GM21528 (cell line): ENCODE results near the gene EMD.
"Not testable (repeated sequence)": the region's sequence is repeated elsewhere in the genome, so short reads cannot be mapped to it uniquely, and the experiment has no call there.

Experiments
- ATAC-seq: cut with Tn5 transposase; IDR thresholded peaks from one replicate; pipeline ENCODE4 v1.9.1; 2021; ENCODE audit warnings: mild to moderate bottlenecking, moderate library complexity; ENCODE audit not compliant: unreplicated experiment, low FRiP score

Gene EMD

DNA sequence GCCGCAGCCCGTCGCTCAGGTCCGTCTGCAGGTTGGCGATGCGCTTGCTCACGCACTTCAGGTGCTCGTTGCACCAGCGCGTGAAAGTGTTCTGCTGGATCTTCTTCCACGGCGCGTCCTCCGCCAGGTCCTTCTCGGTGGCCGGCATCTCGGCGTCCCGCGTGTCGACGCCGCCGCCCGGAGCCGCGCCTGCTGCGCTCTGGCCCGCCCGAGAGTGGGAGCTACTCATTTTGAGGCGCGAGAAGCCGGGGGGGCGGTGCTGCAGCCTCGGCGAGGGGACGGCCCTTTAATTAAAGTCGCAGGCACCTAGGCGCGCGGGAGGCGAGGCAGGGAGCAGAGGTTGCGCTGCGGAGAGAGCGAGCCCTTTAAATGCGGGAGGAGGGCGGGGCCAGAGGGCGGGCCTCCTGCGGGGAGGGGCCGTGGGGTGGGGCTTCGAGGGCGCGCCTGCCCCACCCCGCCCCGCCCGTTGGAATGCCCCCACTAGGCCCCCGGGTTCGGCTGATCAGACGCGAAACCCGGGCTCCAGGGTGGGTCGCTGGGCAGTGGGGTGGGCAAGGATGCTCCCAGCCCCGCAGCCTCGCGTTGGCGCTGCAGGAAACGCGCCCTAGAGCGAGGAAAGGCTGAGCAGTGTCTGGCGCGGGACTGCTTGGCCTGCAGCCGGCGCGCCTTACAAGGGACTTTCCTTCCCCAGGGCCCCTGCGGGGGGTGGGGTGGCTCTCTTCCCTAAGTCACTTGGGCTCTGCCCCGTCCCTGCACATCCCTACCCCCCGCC, 7.9 kb upstream of the EMD start:
- peak; percentile 63 for ATAC-seq

DNA sequence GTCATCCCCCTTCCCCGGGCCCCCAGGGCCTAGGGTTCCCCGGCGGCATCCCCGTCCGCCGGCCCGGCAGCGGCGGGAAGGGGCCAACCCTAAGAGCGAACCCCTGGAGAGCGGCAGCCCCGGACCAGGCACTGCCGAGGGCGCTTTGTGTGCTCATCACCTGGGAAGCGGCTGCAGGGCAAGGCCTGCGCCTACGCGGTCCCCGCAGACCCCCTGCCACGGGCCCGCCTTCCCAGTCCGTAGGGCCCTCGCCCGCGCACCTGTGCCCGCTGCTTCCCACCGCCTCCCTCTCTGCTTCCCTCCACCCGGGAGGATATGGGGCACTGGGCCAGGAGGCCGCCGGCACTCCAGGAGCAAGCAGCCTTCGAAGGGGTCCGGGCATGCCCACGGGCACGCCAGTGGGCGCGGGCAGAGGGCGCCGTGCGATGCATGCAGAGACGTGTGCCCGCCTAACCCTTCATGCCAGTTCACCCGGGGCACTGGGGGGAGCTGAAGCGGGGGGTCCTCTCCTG, 7.2 kb upstream of the EMD start:
- ATAC-seq = peak; percentile 6

DNA sequence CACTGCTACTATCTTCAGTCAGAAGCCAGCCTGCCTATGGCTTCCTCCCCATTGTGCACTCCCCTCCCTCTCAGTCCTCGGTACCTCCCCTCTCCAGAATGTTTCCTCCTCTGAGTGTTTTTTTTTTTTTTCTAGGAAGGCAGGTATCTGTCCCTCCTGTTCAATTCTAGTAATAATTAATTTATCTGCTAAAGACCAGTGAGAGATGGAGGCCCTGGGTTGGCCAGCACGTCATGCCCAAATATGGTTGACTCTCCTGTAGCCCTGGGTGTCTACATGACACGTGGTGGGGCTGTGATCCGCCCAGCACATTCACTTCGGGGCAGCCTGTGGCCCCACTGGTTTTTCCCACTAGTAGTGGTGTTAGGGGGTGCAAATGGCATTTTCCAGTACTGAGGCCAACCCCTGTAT, 6.5 kb upstream of the EMD start:
- ATAC-seq = no peak

DNA sequence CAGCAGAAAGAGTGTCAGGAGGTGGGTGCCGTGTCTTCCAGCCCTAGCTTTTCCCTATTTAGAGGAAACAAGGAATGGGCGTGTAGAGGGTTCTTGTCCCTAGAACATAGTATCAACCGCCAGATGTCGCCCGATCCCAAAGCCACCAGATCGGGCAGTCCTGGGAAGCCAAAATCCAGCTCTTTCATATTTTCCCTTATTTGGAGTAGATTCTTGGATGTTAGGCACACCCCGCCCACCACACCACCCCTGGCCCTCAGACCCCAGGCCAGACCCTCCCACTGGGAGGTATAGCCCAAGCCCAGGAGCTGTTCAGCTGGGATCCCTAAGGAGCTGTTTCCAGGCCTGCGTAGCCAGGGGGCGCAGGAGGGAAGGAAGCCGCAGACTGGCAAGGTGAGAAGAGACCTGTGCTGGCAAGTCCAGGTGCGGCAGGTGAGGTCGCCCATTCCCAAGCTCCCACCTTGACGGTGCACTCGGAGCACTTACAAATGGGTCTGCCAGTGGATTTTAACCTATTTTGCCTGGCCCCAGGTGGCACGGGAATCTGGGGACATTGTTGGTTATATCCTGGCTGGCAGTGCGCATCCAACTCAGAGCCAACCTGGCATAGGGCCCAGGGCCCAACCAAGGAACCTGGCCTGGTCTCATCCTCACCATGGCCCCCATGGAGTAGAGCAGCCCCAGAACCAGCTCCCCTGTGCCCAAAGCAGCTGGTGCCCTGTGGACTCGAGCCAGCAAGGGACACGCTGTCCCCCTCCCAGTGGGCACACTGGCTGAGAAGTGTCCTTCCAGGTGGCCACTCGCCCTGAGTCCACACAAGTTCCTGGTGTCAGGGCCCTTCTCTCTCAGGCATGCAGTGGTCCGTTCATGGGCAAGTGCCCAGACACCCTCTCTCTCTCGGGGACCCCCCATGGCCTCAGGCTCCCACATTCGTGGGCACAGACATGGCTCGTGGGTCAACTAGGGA, 5.5 kb upstream of the EMD start:
- ATAC-seq = no peak

DNA sequence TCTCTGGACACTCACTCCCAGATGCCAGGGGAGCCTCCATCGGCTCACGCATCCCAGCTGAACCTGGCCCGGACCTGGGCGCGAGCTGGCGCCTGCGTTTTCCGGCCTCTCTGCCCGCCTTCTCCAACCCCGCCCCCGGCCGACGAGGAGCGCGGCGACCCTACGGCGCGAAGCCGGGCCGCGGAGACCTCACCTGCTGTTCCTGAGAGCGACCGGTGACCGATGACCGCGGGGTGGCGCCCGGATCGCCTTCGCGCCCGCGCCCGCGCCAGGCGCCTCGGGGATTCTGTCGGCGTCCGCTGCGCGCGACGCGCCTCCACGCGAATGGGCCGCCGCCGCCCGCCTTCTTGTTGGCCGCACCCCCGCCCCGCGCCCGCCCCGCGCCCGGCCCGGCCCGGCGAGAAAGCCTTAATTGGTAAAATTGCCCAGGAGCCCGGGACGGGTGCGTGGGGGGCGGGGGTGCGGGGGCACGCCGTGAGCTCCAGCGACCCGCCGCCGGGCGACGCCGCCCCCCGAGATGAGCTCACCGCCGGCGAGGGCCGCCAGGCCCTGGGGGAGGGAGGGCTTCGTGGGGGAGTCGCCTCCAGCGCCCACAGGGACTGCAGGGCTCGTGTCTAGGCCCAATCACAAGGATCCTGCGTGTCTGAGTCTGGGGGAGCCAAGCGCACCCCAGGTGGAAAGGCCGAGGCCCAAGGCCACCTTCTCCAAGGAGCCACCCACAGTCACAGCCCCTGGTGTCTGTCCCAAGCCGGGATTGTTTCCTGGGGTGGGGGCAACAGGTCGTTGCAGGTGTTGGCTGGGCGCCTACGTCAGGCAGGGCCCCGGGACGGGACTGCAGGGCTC, 4.6 kb upstream of the EMD start, which contains the start of gene FLNA:
TSS of gene FLNA (minus strand) at position 322 of the 843 bp plus-strand sequence. CDS start 3,389 bp downstream, outside the sequence.
- no peak for ATAC-seq

DNA sequence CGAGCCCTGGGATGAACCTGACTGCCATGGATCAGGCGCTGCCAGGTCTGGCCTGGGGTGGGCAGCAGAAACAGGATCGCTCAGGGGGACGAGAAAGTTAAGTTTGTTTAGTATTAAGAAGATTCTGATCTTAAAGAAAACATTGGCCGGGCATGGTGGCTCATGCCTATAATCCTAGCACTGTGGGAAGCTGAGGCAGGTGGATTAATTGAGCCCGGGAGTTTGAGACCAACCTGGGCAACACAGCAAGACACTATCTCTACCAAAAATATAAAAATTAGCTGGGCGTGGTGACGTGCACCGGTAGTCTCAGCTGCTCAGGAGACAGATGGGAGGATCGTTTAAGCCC, 4.0 kb upstream of the EMD start:
- ATAC-seq = no peak

DNA sequence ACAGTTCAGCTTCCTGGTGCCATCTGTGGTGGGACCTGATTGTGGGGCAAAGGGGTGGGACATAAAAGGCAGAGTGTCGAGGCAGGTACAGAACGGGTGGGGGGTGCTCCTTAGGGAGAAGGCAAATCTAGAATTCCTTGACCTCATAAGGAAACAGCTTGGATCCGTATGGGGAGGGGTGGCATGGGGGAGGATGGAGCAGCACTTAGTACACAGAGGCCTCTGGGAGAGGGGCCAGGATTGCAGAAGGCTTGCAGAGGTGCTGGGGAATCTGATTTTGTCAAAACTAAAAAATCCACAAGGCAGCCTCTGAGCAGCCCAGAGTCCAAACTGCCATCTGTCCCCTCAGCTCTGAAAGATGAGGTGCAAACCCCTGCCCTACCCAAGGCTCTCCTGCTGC, 2.3 kb upstream of the EMD start:
- ATAC-seq = no peak

DNA sequence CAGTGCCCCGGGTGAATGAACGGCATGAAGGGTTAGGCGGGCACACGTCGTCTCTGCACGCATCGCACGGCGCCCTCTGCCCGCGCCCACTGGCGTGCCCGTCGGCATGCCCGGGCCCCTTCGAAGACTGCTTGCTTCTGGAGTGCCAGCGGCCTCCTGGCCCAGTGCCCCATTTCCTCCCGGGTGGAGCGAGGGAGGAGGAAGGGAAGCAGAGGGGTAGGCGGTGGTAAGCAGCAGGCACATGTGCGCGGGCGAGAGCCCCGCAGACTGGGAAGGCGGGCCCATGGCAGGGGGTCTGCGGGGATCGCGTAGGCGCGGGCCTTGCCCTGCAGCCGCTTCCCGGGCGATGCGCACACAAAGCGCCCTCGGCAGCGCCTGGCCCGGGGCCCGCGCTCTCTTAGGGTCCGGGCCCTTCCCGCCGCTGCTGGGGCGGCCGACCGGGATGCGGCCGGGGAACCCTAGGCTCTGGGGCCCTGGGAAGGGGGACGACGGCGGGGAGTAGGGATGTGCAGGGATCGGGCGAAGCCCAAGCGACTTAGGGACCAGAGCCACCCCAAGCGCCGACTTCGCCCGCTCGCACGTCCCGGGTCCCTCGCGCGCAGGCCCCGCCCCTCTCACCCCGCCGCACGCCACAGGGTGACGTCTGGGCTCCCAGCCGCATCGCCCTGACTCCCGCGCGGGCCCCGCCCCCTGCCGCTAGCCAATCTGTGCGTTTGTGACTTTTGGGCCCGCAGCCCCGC, 866 bp upstream of the EMD start:
- no peak for ATAC-seq

DNA sequence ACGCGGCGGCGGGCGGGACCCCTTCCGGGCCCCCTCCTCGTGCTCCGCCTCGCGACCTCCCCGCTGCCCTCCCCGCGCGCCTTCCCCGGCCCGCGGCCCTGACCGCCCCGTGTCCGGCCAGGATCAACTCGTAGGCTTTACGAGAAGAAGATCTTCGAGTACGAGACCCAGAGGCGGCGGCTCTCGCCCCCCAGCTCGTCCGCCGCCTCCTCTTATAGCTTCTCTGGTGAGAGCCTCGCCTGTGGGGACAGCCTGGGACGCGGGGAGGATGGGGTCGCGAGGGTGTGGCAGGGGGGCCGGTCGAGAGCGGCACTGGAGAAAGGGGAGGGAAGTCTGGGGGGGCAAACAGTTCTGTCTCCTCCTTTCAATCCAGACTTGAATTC, 465 bp downstream of the EMD start:
- ATAC-seq = peak; percentile 7

DNA sequence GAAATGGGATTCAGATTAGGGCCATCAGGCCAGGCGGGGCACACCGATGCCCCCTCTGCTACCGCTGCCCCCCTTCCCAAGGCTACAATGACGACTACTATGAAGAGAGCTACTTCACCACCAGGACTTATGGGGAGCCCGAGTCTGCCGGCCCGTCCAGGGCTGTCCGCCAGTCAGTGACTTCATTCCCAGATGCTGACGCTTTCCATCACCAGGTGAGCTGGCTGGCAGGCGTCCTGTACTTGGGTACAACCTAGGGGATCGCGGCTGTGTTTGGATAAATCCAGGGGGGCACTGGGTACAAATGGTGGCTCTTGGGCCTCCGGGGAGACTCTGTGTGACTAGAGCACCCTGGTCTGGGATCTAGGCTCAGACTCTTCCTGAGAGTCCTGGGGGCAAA, 1.1 kb downstream of the EMD start:
- ATAC-seq = no peak

DNA sequence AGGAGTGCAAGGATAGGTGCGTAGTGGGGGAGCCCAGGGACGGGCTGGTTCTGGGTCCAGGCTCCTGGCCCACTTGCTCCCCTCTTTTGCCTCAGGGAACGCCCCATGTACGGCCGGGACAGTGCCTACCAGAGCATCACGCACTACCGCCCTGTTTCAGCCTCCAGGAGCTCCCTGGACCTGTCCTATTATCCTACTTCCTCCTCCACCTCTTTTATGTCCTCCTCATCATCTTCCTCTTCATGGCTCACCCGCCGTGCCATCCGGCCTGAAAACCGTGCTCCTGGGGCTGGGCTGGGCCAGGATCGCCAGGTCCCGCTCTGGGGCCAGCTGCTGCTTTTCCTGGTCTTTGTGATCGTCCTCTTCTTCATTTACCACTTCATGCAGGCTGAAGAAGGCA, 1.7 kb downstream of the EMD start:
- ATAC-seq = no peak

DNA sequence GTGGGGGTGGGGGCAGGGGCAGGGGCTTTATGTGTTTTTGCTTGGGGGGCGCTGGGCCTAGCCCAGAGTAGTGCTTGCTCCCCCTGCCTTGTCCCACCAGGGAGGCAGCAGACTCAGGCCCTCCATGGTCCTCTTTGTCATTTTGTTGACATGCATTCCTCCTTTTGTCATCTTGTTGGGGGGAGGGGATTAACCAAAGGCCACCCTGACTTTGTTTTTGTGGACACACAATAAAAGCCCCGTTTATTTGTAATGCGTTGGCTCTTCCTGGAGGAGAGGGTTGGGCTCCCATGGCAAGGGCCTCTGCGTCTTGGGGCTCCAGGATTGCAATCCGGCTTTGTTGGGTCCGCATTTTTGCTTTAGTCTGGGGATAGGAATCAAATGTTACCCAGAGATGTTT, 2.2 kb downstream of the EMD start:
- no peak for ATAC-seq

DNA sequence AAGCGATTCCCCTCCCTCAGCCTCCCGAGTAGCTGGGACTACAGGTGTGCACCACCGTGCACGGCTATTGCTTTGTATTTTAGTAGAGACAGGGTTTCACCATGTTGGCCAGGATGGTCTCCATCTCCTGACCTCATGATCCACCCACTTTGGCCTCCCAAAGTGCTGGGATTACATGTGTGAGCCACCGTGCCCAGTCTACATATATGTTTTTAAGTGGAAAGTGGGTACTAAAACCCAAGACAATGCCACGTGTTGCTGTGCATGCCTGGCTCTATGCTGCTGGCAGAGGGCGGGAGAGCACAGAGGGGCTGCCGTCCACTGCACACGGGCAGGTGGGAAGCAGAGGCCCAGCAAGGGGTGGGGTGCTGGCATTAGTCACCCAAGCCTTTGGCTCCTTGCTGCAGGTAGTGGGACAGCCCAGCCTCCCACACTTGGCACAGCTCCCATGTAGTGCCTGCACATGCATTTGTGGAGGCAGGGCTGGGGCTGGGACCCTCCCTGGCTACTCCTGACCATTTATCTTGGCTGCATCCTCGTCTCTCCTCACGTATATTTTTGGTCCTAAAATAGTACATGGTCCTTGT, 3.5 kb downstream of the EMD start:
- no peak for ATAC-seq

DNA sequence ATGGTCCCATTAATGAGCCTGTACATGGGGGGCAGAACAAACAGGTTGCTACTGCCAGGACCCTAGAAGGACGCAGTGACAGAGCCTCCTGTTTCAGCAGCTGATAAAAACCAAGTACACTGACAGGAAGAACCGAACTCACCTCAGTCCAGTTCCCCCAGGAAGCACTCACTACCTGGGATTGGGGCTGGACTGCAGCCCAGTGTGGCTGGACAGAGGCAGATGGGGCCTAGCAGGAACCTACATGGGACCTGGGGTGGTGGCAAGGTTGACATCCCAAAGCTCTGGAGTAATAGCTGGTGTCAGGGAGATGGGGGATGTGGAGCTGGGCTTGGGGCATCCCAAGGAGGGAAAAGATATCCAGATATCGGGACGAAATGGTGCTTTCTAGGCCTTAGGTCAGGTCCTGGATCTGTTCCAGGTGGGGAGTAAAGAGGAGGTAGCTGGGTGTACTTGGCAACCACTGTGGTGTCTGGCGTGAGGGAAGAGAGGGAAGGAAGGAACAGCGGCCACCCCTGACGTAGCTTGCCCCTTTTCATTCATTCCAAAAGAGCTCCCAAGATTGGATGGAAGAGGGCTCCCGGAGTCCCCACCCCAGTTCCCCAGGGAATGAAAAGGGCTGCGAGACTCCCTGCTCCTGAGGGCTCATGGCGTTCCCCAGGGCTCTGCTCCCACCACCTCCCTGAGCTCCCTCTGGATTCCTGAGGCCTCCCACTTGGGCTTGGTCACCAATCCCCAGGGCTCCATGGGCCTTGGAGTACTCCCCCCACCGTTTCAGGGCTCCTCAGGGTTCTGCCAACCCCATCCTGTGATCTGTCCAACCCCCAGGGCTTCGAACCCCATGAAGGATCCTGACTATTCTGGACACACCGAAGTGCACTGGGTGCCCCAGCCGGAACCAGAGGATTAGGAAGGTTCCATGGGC, 4.5 kb downstream of the EMD start:
- no peak for ATAC-seq

DNA sequence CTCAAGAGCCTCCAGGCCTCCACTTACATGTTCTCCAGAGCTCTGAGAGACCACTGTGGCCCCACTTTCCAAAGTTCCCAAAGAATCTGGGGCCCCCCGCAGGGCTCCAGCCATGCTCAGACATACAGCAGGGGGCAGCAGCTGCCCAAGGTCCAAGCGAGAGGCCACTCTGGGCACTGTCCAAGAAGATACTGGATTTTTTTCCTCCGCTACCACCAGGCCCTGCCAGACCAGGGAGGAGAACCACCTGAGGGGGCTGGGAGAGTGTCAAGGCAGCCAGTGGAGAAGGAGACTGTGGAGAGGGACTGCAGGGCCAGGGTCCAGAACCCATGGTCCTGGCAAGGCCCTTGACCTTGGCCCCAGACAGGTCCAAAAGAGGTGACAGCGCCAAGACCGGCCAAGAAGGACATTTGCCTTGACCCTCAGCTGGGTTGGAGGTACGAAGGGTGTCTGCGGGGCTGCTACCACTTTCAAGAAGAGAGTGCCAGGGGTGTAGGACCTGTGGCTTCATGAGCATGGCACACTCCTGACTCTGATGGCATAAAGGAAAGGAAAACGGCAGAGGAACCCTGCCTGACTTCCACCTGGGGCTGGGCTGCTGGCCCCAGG, 5.3 kb downstream of the EMD start:
- ATAC-seq = no peak

DNA sequence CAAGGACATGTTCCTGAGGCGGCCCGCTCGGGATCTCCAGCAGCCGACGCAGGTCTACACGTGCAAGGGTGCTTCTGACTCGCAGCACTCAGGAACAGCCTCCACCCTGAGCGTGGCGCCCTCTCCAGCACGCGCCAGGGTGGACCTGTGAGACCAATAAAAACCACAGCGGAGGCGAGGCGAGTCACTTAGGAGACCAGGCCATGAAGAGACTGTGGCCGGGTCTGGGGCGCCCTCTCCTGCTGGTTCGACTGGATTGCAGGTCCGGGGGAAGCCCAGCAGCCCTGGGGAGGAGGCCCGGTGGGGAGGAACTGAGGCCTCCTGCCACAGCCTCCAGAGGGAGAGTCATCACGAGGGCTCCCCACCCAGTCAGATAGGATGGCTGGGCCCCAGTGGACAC, 9.0 kb downstream of the EMD start:
- not testable (repeated sequence) for ATAC-seq

DNA sequence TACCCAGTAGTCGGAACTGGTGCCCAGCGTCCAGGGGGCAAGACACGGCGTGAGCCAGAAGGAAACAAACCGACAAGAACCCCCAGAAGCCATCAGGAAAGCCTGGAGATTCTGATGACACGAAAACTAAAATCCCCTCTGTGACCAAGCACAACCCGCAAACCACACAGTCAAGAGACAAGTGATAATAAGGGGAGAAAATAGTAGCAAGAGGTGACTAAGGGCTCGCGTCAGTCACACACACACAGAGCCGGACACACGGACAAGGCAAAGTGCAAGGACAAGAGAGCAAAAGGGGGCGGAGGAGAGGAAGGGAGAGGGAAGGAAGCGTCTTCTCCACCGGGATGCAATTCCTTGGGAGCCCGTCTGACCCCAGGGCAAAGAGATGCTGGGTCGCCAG, 9.6 kb downstream of the EMD start:
- ATAC-seq = peak; percentile 10
